Left lung (tissue), 10 donors: ENCODE results near the gene RFX2. TPM values are rescaled to one million over a fixed set of nuclear protein-coding genes. Genes with fewer than 3 reads are reported as not detected.

ENCODE experiments used
- ATAC-seq: fragments of 200-7000 bp; cut with Tn5 transposase; one replicate; pipeline ENCODE4 v1.9.1; 2020; ENCODE audit warnings: moderate library complexity
- DNase-seq, 4 donors: peaks; one replicate each; pipeline ENCODE4 v3.0.0-alpha.2; 2013 to 2020
- H3K27ac ChIP-seq, 2 donors: fragments of 200-600 bp; sonication (generic) in 1 of 2; one replicate each; pipeline versions ENCODE4 v1.5.0 to v1.8.0; 2020 to 2021
- H3K27me3 ChIP-seq, 2 donors: fragments of 200-600 bp; sonication (generic) in 1 of 2; one replicate each; pipeline versions ENCODE4 v1.5.0 to v1.8.0; 2020 to 2021
- H3K36me3 ChIP-seq, 2 donors: fragments of 200-600 bp; sonication (generic) in 1 of 2; one replicate each; pipeline versions ENCODE4 v1.5.0 to v1.8.0; 2020 to 2021
- H3K4me1 ChIP-seq, 2 donors: fragments of 200-600 bp; one replicate each; pipeline ENCODE4 v1.8.0; 2021
- H3K4me3 ChIP-seq, 2 donors: fragments of 200-600 bp; sonication (generic) in 1 of 2; one replicate each; pipeline versions ENCODE4 v1.5.0 to v1.8.0; 2020 to 2021; ENCODE audit warnings: mild to moderate bottlenecking in 1 of 2
- H3K9me3 ChIP-seq, 2 donors: fragments of 200-600 bp; sonication (generic) in 1 of 2; one replicate each; pipeline versions ENCODE4 v1.5.0 to v1.8.0; 2020 to 2021
- intact Hi-C, 2 donors: fragments of 100-400 bp; cut with DNase I; formaldehyde crosslinking; loops; one replicate each; pipeline versions ENCODE4 v1.11.2 to v1.14.2; 2022
- polyA plus RNA-seq, 6 donors: library from polyadenylated mRNA; unstranded; fragments of 120-200 nt; gene quantifications; one replicate each; pipeline ENCODE4 v1.2.1, GENCODE V29; 2013; ENCODE audit not compliant: insufficient read length in 6 of 6
- total RNA-seq, 2 donors: library from RNA; stranded (reverse); fragmentation: NEBNext Ultra II Directional; extraction: Animal tissue kit (Norgen Biotek cat#: 25700); gene quantifications; one replicate each; pipeline ENCODE4 v1.2.1, GENCODE V29; 2021
- TF ChIP-seq, protein P1 (sequence below), 2 donors: fragments of 200-600 bp; sonication (generic) in 1 of 2; IDR thresholded peaks; one replicate each; pipeline versions ENCODE4 v1.5.0 to v1.8.0; 2021; ENCODE audit warnings: antibody characterized with exemption in 2 of 2
- donor health status: DM: no; HTN: yes; CAD: no.
- donor health status: DM: no; HTN: no; CAD: no.

RFX2 gene
- total and polyA plus RNA-seq, 8 donors = 12.7 to 18.8 (median 16.5) TPM

DNA sequence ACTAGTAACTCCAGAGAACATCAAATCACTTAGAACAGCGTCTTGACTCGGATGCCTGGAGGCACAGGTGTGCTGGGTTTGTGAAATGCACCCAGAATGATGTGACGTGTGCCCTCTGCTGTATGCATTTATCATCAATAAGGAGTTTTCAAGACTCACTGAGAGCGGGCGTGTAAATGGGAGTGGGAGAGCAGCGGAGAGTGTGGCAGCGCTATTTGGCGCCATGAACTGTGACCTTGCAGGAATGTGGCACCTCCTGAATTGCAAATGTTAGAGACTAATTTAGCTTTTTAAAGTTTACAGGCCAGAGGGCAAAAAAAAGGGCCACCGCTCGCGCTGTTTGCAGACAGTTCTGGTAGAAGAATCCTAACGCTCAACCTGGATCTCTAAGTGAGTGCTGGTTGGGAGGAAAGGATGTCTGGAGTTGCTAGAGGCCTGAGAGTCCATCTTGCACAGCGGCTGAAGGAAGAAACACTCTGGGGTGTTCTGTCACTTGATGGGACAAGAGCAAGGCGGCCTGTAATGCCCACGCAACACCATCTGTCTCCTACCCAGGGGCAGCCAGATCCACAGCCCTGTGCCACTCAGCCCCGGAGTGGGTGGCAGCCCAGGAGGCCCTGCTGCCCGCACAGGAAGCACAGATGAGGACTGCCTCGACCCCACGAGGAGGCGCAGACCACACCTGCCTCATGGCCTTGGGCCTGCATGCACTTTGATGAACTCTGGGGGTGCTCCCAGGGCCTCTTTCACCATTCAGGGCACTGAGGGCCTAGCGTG, 152.0 kb downstream of the RFX2 start:
- ATAC-seq (no peak), DNase-seq (no peak)
- H3K9me3 ChIP-seq = no peaks in the 10 kb centered on the region
- peaks cover 54 to 88% of the 10 kb centered on the region in 2 donors for H3K4me1 ChIP-seq
- no peaks in the 10 kb centered on the region for H3K27me3 ChIP-seq
- intact Hi-C loops = no loop called here
- H3K36me3 ChIP-seq = peaks cover 0 to 7% of the 10 kb centered on the region in 2 donors
- TF ChIP-seq, protein P1, sequence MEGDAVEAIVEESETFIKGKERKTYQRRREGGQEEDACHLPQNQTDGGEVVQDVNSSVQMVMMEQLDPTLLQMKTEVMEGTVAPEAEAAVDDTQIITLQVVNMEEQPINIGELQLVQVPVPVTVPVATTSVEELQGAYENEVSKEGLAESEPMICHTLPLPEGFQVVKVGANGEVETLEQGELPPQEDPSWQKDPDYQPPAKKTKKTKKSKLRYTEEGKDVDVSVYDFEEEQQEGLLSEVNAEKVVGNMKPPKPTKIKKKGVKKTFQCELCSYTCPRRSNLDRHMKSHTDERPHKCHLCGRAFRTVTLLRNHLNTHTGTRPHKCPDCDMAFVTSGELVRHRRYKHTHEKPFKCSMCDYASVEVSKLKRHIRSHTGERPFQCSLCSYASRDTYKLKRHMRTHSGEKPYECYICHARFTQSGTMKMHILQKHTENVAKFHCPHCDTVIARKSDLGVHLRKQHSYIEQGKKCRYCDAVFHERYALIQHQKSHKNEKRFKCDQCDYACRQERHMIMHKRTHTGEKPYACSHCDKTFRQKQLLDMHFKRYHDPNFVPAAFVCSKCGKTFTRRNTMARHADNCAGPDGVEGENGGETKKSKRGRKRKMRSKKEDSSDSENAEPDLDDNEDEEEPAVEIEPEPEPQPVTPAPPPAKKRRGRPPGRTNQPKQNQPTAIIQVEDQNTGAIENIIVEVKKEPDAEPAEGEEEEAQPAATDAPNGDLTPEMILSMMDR (IDR thresholded peaks at IDR 0.05) = no peak
- no peak overlapping the region for H3K27ac ChIP-seq
- H3K4me3 ChIP-seq = no peak overlapping the region

DNA sequence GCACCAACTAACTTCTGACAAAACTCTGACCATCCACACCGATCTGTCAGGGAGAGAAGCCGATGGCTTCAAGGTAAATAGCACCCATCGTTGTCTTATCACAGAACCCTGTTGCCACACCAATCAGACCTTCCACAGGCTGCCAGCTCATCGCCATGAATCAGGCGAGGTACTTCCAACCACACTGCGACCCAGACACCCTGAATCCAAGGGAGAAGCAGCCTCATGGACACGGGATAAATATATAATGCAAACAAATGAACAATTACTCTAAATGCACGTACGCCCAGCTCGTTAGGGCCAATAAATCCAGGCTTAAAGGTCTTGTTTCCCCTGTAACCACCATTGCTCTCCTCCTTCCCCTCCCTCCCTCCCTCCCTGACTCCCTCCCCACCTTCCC, 153.1 kb downstream of the RFX2 start:
- Histone ChIP-seq H3K4me1 (peaks cover 54 to 88% of the 10 kb centered on the region in 2 donors), H3K9me3 (no peaks in the 10 kb centered on the region), H3K27ac (no peak overlapping the region), H3K27me3 (no peaks in the 10 kb centered on the region), H3K4me3 (no peak overlapping the region), H3K36me3 (peaks cover 0 to 7% of the 10 kb centered on the region in 2 donors)
- intact Hi-C loops = no loop called here
- TF ChIP-seq, protein P1 (IDR thresholded peaks at IDR 0.05) = no peak
- ATAC-seq (no peak), DNase-seq (no peak)

DNA sequence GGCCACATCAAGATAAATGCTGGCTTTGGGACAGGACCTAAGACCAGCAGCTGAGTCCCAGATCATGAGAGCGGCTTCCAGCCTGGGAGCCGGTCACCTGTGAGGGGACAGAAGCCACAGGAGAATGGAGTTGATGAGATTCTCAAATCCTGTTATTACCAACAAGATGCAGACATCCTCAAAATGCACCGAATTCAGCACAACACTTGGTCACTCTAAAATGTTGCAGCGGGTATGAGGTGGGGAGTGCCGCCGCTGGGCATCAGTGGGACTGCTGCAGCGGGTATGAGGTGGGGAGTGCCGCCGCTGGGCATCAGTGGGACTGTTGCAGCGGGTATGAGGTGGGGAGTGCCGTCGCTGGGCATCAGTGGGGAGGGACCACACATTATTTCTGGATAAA, 153.6 kb downstream of the RFX2 start:
- no peak overlapping the region for H3K4me3 ChIP-seq
- no peak overlapping the region for H3K27ac ChIP-seq
- no peak for DNase-seq
- intact Hi-C loops = no loop called here
- H3K27me3 ChIP-seq = no peaks in the 10 kb centered on the region
- peaks cover 54 to 88% of the 10 kb centered on the region in 2 donors for H3K4me1 ChIP-seq
- ATAC-seq = no peak
- TF ChIP-seq, protein P1 (IDR thresholded peaks at IDR 0.05) = no peak
- H3K36me3 ChIP-seq = peaks cover 0 to 7% of the 10 kb centered on the region in 2 donors
- H3K9me3 ChIP-seq = no peaks in the 10 kb centered on the region

DNA sequence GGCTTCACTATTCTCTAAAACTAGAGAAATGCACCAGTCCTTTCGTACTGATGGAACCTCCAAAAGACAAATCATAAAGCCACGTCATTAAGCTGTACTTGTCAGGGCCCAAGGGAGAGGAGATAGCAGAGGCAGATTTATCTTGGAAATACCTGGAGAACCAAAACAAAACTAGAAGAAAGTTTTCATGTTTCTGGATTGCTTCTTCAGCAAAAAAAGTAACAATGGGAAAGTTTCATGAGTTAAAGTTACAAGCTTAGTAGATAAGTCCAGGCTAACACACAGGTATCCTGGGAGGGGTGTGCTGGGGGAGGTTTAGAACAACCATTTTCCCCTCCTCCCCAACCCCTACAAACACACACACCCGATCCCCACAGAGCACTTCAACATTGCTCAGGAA, 154.0 kb downstream of the RFX2 start:
- Histone ChIP-seq H3K36me3 (peaks cover 0 to 7% of the 10 kb centered on the region in 2 donors), H3K27ac (no peak overlapping the region), H3K4me3 (no peak overlapping the region), H3K4me1 (peaks cover 54 to 88% of the 10 kb centered on the region in 2 donors), H3K27me3 (no peaks in the 10 kb centered on the region), H3K9me3 (no peaks in the 10 kb centered on the region)
- DNase-seq (no peak), ATAC-seq (no peak)
- TF ChIP-seq, protein P1 (IDR thresholded peaks at IDR 0.05) = no peak
- intact Hi-C loops = no loop called here

GRCh38 chr19:5955636-5955935, 154.7 kb downstream of the RFX2 start:
- Histone ChIP-seq H3K4me1 (peaks cover 54 to 88% of the 10 kb centered on the region in 2 donors), H3K36me3 (peaks cover 0 to 7% of the 10 kb centered on the region in 2 donors), H3K9me3 (no peaks in the 10 kb centered on the region), H3K27ac (no peak overlapping the region), H3K27me3 (no peaks in the 10 kb centered on the region), H3K4me3 (no peak overlapping the region)
- intact Hi-C loops = no loop called here
- DNase-seq = no peak
- TF ChIP-seq, protein P1 (IDR thresholded peaks at IDR 0.05) = no peak
- no peak for ATAC-seq
